ENCODE data around the gene PYGL.

- TF ChIP-seq ZNF274 (IDR thresholded peaks at IDR 0.05; ENCODE audit: low read depth, low read length) (no peak), YY1 (IDR thresholded peaks at IDR 0.05; ENCODE audit: insufficient read depth, insufficient read length) (no peak)
Measured at GRCh38 chr14:50931559-50931958, 12.7 kb downstream of the PYGL start.

Data from NT2/D1 (cell line).